ENCODE results near the gene ADAMTS12. TPM values are rescaled to one million over a fixed set of nuclear protein-coding genes. Genes with fewer than 3 reads are reported as not detected.
"Not testable (repeated sequence)": the region's sequence is repeated elsewhere in the genome, so short reads cannot be mapped to it uniquely, and the experiment has no call there.

ADAMTS12 gene
- total RNA-seq, 2 donors from 2014 or later, result 0.43 to 1.7 TPM

DNA sequence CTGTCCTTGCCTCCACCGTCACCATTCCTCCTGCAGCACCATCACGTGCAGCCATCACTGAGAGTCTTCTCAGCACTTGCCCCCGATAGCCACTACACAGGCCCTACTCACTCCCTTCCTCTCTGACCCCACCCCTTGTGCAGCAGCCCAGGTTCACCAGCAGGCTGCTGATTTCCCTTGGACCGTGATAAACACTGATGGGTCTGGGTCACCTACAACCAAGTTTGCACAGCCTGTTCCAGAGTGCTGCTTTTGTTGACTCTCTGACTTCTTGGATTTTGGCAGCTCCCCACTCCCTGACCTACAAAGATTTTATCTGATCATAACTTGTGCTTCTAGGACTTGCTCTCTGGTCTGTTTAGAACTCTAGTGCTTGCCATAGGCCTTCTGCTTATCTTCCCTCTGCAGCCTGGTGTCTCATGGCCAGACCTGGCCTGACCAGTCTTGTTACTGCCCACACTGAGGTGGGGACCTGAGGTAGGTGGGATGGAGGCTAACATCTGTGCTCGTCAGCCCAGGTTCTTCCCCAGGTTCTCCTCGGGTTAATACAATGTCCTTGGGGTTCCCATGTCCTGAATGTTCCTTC is 341.7 kb downstream of the ADAMTS12 start:
- no peak for DNase-seq (ENCODE audit: low spot score)
- TF ChIP-seq, protein P1, sequence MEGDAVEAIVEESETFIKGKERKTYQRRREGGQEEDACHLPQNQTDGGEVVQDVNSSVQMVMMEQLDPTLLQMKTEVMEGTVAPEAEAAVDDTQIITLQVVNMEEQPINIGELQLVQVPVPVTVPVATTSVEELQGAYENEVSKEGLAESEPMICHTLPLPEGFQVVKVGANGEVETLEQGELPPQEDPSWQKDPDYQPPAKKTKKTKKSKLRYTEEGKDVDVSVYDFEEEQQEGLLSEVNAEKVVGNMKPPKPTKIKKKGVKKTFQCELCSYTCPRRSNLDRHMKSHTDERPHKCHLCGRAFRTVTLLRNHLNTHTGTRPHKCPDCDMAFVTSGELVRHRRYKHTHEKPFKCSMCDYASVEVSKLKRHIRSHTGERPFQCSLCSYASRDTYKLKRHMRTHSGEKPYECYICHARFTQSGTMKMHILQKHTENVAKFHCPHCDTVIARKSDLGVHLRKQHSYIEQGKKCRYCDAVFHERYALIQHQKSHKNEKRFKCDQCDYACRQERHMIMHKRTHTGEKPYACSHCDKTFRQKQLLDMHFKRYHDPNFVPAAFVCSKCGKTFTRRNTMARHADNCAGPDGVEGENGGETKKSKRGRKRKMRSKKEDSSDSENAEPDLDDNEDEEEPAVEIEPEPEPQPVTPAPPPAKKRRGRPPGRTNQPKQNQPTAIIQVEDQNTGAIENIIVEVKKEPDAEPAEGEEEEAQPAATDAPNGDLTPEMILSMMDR (IDR thresholded peaks at IDR 0.05), result no peak

DNA sequence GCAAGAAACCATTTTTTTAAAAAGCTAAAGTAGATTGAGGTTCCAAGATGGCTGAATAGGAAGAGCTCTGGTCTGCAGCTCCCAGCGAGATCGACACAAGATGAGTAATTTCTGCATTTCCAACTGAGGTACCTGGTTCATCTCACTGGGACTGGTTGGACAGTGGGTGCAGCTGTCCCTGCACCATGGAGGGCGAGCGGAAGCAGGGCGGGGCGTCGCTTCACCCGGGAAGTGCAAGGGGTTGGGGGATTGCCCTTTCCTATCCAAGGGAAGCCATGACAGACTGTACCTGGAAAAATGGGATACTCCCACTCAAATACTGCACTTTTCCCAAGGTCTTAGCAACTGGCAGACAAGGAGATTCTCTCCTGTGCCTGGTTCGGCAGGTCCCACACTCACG is 352.0 kb downstream of the ADAMTS12 start:
- H3K36me3 ChIP-seq; H3K27ac ChIP-seq; H3K4me1 ChIP-seq; DNase-seq (ENCODE audit: low spot score); H3K9me3 ChIP-seq; H3K4me3 ChIP-seq; H3K27me3 ChIP-seq: not testable (repeated sequence)

More for the DNA sequence above, 341.7 kb downstream of the ADAMTS12 start:
- Histone ChIP-seq H3K27ac (no peak overlapping the region), H3K9me3 (no peaks in the 10 kb centered on the region), H3K4me1 (no peaks in the 10 kb centered on the region), H3K27me3 (no peaks in the 10 kb centered on the region), H3K4me3 (no peak overlapping the region), H3K36me3 (no peaks in the 10 kb centered on the region)

DNA sequence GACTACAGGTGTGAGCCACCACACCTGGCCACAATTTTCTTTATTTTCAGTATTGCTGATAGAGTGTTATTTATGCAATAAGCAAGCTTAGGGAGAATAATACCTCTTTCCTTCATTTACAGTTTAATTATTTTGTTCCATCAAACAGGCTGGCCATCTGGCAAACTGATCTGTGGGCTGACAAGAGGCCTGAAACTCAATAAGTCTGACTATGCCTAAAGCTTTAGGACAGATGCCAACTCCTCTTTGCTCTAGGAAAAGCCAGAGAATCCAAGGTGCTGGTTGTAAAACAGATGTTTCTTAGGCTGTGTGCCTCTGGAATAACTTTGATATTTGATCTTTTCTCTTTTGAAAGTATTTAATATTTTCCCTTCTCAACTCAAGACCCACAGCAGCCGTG is 352.6 kb downstream of the ADAMTS12 start:
- H3K27ac ChIP-seq, result no peak overlapping the region
- H3K36me3 ChIP-seq, result no peaks in the 10 kb centered on the region
- H3K4me3 ChIP-seq, result no peak overlapping the region
- TF ChIP-seq, protein P1 (IDR thresholded peaks at IDR 0.05), result no peak
- no peaks in the 10 kb centered on the region for H3K4me1 ChIP-seq
- DNase-seq (ENCODE audit: low spot score), result no peak
- H3K9me3 ChIP-seq, result no peaks in the 10 kb centered on the region
- no peaks in the 10 kb centered on the region for H3K27me3 ChIP-seq

DNA sequence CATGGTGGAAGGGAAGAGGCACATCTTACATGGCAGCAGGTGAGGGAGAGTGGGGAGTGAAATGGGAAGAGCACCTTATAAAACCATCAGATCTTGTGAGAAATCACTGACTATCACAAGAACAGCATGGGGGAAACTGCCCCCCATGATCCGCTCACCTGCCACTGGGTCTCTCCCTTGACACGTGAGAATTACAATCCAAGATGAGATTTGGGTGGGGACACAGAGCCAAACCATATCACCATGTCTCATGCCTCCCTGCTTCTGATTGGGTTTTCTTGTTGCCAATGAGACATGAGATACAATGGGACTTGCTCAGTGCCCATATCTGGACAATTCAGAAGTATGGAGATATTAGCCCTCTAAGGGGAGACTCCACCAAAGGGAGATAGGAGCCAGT is 353.6 kb downstream of the ADAMTS12 start:
- no peaks in the 10 kb centered on the region for H3K9me3 ChIP-seq
- no peak overlapping the region for H3K4me3 ChIP-seq
- no peaks in the 10 kb centered on the region for H3K27me3 ChIP-seq
- TF ChIP-seq, protein P1 (IDR thresholded peaks at IDR 0.05), result no peak
- no peaks in the 10 kb centered on the region for H3K36me3 ChIP-seq
- no peak overlapping the region for H3K27ac ChIP-seq
- no peak for DNase-seq (ENCODE audit: low spot score)
- no peaks in the 10 kb centered on the region for H3K4me1 ChIP-seq

DNA sequence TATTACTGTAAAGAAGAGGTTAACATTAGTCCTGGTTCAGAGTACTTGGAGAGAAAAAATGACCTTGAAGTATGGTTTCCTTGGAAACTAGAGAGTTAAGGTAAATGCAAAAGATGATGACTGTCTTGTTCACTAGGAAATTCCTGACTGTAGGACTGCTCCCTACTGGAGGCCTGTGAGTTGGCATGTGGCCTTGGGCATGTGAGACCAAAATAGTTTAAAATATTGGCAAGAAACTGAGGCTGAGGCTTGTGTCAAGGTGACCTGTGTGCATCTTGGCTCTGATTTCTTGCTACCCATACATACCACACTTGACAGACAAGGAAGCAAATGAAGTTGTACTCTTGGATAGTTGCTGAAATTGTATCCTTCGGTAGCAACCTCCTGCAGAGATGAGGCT is 354.6 kb downstream of the ADAMTS12 start:
- H3K27ac ChIP-seq, result no peak overlapping the region
- no peaks in the 10 kb centered on the region for H3K27me3 ChIP-seq
- H3K9me3 ChIP-seq, result no peaks in the 10 kb centered on the region
- no peaks in the 10 kb centered on the region for H3K4me1 ChIP-seq
- H3K4me3 ChIP-seq, result no peak overlapping the region
- no peak for DNase-seq (ENCODE audit: low spot score)
- TF ChIP-seq, protein P1 (IDR thresholded peaks at IDR 0.05), result no peak
- H3K36me3 ChIP-seq, result no peaks in the 10 kb centered on the region

DNA sequence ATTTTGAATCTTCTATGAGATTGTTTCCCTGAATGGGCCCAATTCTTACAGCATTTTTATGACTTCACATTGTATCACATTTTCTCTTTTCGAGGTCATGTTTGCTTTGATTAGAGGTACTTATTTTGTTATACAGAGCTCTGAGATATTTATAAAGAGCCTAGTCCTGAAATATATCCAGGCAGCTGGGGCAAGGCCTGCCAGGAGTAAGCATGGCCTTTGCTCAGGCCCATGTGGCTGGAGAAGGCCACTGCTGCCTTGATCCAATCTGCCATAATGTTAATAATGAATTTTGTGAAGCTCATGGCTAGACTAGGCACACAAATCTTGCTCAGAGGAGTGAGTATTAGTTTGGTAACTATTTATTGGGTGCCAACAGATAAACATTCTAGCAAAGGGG is 355.0 kb downstream of the ADAMTS12 start:
- Histone ChIP-seq H3K36me3 (no peaks in the 10 kb centered on the region), H3K27me3 (no peaks in the 10 kb centered on the region), H3K27ac (no peak overlapping the region), H3K9me3 (no peaks in the 10 kb centered on the region), H3K4me3 (no peak overlapping the region), H3K4me1 (no peaks in the 10 kb centered on the region)
- DNase-seq (ENCODE audit: low spot score), result no peak
- TF ChIP-seq, protein P1 (IDR thresholded peaks at IDR 0.05), result no peak
